Heart left ventricle (tissue), 16 donors: ENCODE data around the gene TF. TPM values are rescaled to one million over a fixed set of nuclear protein-coding genes. Genes with fewer than 3 reads are reported as not detected.
A peak's percentile ranks its signal among the peaks of the same experiment; 100 is the strongest.

Source experiments
- ATAC-seq, 4 donors: fragments of 200-7000 bp; cut with Tn5 transposase; one replicate each; pipeline ENCODE4 v1.9.1; 2020 to 2022; ENCODE audit warnings: moderate library complexity in 4 of 4, mild to moderate bottlenecking in 3 of 4, moderate number of reproducible peaks in 1 of 4
- DNase-seq, 5 donors: peaks; one replicate each; pipeline ENCODE4 v3.0.0-alpha.2; 2020
- H3K27ac ChIP-seq, 12 donors: fragments of 200-600 bp; sonication (generic) in 4 of 12; one replicate each; pipeline versions ENCODE4 v1.5.0 to v1.8.0; 2016 to 2022; ENCODE audit warnings: mild to moderate bottlenecking in 2 of 12
- H3K27me3 ChIP-seq, 9 donors: fragments of 200-600 bp; sonication (generic) in 2 of 9; one replicate each; pipeline versions ENCODE4 v1.5.1 to v1.8.0; 2016 to 2022; ENCODE audit warnings: mild to moderate bottlenecking in 3 of 9
- H3K36me3 ChIP-seq, 9 donors: fragments of 200-600 bp; sonication (generic) in 2 of 9; one replicate each; pipeline versions ENCODE4 v1.5.0 to v1.8.0; 2018 to 2022; ENCODE audit warnings: mild to moderate bottlenecking in 2 of 9
- H3K4me1 ChIP-seq, 12 donors: fragments of 200-600 bp; sonication (generic) in 4 of 12; one replicate each; pipeline versions ENCODE4 v1.5.0 to v1.8.0; 2016 to 2022; ENCODE audit warnings: mild to moderate bottlenecking in 3 of 12
- H3K4me3 ChIP-seq, 12 donors: fragments of 200-600 bp; sonication (generic) in 4 of 12; one replicate each; pipeline versions ENCODE4 v1.5.0 to v1.8.0; 2017 to 2022; ENCODE audit warnings: mild to moderate bottlenecking in 9 of 12, moderate library complexity in 4 of 12
- H3K9me3 ChIP-seq, 12 donors: fragments of 200-600 bp; sonication (generic) in 4 of 12; one replicate each; pipeline versions ENCODE4 v1.5.0 to v1.8.0; 2016 to 2022; ENCODE audit warnings: mild to moderate bottlenecking in 1 of 12
- POLR2A ChIP-seq, 2 donors: fragments of 450-650 bp; IDR thresholded peaks; one replicate each; pipeline ENCODE4 v1.6.1; 2017; ENCODE audit warnings: antibody characterized with exemption in 2 of 2, mild to moderate bottlenecking in 2 of 2, moderate library complexity in 2 of 2
- WGBS, 4 donors: extraction: QIAGEN DNeasy Blood & Tissue Kit in 2 of 4; methylation state at CpG; one replicate each; pipeline versions ENCODE4 v1.1.5 to v1.1.7; 2013 to 2018; 5-methylcytosine and 5-hydroxymethylcytosine counted together
- intact Hi-C, 10 donors: fragments of 100-400 bp; cut with DNase I; formaldehyde crosslinking; loops; one replicate each; pipeline versions ENCODE4 v1.11.1 to v1.14.2; 2022
- polyA plus RNA-seq, 2 donors: library from polyadenylated mRNA; stranded (reverse); fragments of 200-250 nt; gene quantifications; one replicate each; pipeline ENCODE4 v1.2.3, GENCODE V29; 2013
- total RNA-seq, 9 donors: library from RNA; depleted of rRNA in 2 of 9; stranded (reverse); fragments of >200 nt in 2 of 9; fragmentation: NEBNext Ultra II Directional in 3 of 9; extraction: Animal tissue kit (Norgen Biotek cat#: 25700) in 3 of 9; gene quantifications; one replicate each; pipeline versions ENCODE4 v1.1.0 to v1.2.4, GENCODE V29; 2016 to 2023
- TF ChIP-seq, protein P1 (sequence below), 12 donors: fragments of 200-600 bp; sonication (generic) in 4 of 12; IDR thresholded peaks; one replicate each; pipeline versions ENCODE4 v1.5.0 to v1.8.0; 2018 to 2022; ENCODE audit warnings: antibody characterized with exemption in 12 of 12, mild to moderate bottlenecking in 5 of 12
- donor health status: ischemic (EF 13 %, LVEDD 7.1; RV severe dilation, severe dysfunction).
- donor health status: healthy with polysubstance abuse.
- donor health status: DM: no; HTN: yes; CAD: no.
- donor health status: DM: no; HTN: no; CAD: no.
- donor health status: ischemic (EF 25% LVEDD 6.9; RV normal size, moderate dysfunction).
- donor health status: ischemic (EF 25% LVEDD 5.7; RV mildly dilated, moderate dysfunction).
- donor health status: healthy.
- donor health status: DM: yes; HTN: yes; CAD: no.
- donor health status: ischemic (EF 35%, LVEDD 5.7; RV mildly dilated, moderate dysfunction).
- donor health status: nonischemic (EF 11% LVEDD 7.7; RV severe dilation, severe dysfunction).
- donor health status: DM: yes; HTN: yes; CAD: no.
- donor health status: PGD.
- donor health status: ischemic (EF 29% LVEDD 5.4; RV normal size, mild dysfunction).
- donor health status: nonischemic (EF 23%, LVEDD 6.1; RV moderate dilation, normal function).

TF gene
- total and polyA plus RNA-seq, 11 donors: 0.86 to 76.0 (median 2.4) TPM; not detected in 1

DNA sequence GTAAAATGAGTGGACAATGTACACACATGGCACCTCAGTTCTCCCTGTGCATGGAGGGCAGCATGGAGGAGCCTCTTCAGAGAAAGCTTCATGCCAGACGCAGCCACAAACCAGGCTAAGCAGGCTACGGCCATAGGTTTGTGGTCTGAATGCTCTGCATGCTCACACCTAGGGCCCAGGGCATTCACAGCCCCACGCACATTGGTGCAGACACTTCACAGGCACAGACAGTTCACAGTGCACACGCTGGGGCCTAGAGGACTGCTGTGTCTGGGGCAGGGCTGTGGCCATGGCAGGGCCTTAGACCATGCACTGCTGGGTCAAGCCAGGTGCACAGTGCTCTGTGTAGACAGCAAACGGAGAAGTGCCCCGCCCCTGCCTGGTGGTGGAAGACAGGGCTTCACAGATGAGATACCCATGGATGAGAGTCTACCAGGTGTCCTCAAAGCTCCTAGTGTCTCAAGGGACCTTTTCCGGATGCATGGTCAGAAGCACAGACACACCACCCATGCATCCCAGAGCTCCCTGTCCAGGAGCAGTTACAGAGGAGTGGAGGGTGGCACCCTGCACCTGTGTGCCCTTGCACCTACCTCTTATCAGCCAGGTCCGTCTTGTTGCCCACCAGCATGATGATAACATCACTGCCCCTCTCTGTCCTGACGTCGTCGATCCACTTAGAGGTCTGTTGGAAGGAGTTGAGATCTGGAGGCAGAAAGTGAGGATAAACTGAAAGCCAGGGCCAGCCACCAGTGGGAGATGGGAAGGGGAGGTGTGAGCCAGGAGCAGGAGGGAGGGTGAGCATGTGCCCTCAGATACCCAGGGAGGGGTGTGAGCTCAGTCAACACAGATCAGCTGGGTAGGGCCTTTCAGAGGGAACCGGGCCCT, 93.0 kb downstream of the TF start:
- 90 to 93% (median 92%) methylated on average over 7 to 12 of the region's 12 CpGs for WGBS, 4 donors
- TF ChIP-seq, protein P1, sequence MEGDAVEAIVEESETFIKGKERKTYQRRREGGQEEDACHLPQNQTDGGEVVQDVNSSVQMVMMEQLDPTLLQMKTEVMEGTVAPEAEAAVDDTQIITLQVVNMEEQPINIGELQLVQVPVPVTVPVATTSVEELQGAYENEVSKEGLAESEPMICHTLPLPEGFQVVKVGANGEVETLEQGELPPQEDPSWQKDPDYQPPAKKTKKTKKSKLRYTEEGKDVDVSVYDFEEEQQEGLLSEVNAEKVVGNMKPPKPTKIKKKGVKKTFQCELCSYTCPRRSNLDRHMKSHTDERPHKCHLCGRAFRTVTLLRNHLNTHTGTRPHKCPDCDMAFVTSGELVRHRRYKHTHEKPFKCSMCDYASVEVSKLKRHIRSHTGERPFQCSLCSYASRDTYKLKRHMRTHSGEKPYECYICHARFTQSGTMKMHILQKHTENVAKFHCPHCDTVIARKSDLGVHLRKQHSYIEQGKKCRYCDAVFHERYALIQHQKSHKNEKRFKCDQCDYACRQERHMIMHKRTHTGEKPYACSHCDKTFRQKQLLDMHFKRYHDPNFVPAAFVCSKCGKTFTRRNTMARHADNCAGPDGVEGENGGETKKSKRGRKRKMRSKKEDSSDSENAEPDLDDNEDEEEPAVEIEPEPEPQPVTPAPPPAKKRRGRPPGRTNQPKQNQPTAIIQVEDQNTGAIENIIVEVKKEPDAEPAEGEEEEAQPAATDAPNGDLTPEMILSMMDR (IDR thresholded peaks at IDR 0.05): no peak
- TF ChIP-seq POLR2A (IDR thresholded peaks at IDR 0.05): no peak
- H3K9me3 ChIP-seq: no peaks in the 10 kb centered on the region
- DNase-seq (no peak), ATAC-seq (no peak)
- no peak overlapping the region for H3K27ac ChIP-seq
- peaks cover 0 to 13% (median 0%) of the 10 kb centered on the region in 12 donors for H3K4me1 ChIP-seq
- intact Hi-C loops: no loop called here
- peaks cover 0 to 31% (median 12%) of the 10 kb centered on the region in 9 donors for H3K36me3 ChIP-seq
- no peaks in the 10 kb centered on the region for H3K27me3 ChIP-seq
- H3K4me3 ChIP-seq: no peak overlapping the region

DNA sequence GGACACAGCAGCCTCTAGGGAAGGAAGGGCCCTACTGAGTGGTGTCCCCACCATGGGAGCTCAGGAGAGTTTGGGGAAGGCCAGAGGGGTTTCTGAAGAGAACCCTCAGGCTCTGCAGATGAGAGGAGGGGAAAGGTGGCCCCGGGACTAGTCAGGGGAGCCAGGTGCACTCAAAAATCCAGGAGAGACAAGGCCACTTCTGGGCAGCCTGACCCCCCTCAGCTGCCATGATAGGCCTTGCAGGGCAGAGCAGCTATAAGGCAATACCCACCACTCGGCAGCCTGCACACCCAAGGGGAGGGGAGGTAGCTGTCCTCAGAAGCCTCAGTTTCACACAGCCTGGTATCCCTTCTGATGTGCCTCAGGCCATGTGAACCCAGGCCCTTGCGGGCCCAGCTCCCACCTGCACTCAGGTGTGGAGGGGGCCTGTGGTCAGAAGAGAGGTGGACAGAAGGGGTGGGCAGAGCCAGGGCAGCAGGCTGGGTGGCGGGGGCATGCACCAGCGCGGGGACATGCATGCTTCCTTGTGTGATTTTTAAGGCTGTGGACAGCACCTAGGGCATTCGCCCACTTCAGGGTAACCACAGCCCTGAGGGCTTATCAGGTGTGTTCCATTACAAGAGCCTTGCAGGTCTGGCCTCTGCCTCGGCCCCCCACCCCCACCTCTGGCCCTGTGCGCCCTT, 94.0 kb downstream of the TF start:
- no peak overlapping the region for H3K27ac ChIP-seq
- 89 to 96% (median 91%) methylated on average over 9 of the region's 9 CpGs for WGBS, 4 donors
- H3K36me3 ChIP-seq: peaks cover 0 to 29% (median 12%) of the 10 kb centered on the region in 9 donors
- peaks cover 0 to 13% (median 0%) of the 10 kb centered on the region in 12 donors for H3K4me1 ChIP-seq
- no peak overlapping the region for H3K4me3 ChIP-seq
- intact Hi-C loops: no loop called here
- DNase-seq (no peak), ATAC-seq (no peak)
- H3K27me3 ChIP-seq: no peaks in the 10 kb centered on the region
- peaks cover 0 to under 1% (median 0%) of the 10 kb centered on the region in 12 donors for H3K9me3 ChIP-seq
- no peak for TF ChIP-seq POLR2A (IDR thresholded peaks at IDR 0.05)
- TF ChIP-seq, protein P1 (IDR thresholded peaks at IDR 0.05): no peak

- ATAC-seq (no peak), DNase-seq (no peak)
- peaks cover 0 to 13% (median 0%) of the 10 kb centered on the region in 12 donors for H3K4me1 ChIP-seq
- no peaks in the 10 kb centered on the region for H3K27me3 ChIP-seq
- peaks cover 0 to 29% (median 12%) of the 10 kb centered on the region in 9 donors for H3K36me3 ChIP-seq
- no peak overlapping the region for H3K4me3 ChIP-seq
- WGBS, 4 donors: 81 to 88% (median 84%) methylated on average over 4 to 6 of the region's 6 CpGs
- intact Hi-C loops: no loop called here
- no peak overlapping the region for H3K27ac ChIP-seq
- TF ChIP-seq POLR2A (IDR thresholded peaks at IDR 0.05): no peak
- TF ChIP-seq, protein P1 (IDR thresholded peaks at IDR 0.05): no peak
- H3K9me3 ChIP-seq: peaks cover 0 to 4% (median 0%) of the 10 kb centered on the region in 12 donors
Observed at GRCh38 chr3:133840767-133841166, 94.6 kb downstream of the TF start.

DNA sequence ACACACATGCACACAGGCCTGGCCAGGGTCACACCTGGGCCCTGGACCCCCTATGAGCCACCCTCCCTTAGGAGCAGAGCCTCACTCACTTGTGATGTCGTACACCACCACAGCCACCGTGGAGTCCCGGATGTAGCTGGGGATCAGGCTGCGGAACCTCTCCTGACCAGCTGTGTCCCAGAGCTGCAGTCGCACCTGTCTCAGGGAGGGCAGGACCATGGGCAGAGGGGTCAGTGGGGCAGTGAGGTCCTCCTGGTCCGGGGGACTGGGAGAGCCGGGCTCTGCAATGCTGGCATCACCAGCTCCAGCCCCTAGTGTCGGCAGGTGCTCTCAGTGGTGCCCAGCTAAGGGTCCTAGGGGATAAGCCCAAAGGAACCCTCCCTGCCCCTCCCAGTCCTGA, 95.0 kb downstream of the TF start:
- ATAC-seq: peak in 1 of 4 donors; percentile 7
- TF ChIP-seq, protein P1 (IDR thresholded peaks at IDR 0.05): no peak
- no peak for TF ChIP-seq POLR2A (IDR thresholded peaks at IDR 0.05)
- DNase-seq: no peak
- H3K27me3 ChIP-seq: no peaks in the 10 kb centered on the region
- H3K36me3 ChIP-seq: peaks cover 0 to 29% (median 12%) of the 10 kb centered on the region in 9 donors
- WGBS, 4 donors: 86 to 93% (median 90%) methylated on average over 7 to 8 of the region's 8 CpGs
- H3K4me1 ChIP-seq: peaks cover 0 to 13% (median 0%) of the 10 kb centered on the region in 12 donors
- H3K27ac ChIP-seq: no peak overlapping the region
- H3K4me3 ChIP-seq: no peak overlapping the region
- intact Hi-C loops: no loop called here
- peaks cover 0 to 4% (median 0%) of the 10 kb centered on the region in 12 donors for H3K9me3 ChIP-seq
